ENCODE results near the gene FADS1.

FADS1 gene

DNA sequence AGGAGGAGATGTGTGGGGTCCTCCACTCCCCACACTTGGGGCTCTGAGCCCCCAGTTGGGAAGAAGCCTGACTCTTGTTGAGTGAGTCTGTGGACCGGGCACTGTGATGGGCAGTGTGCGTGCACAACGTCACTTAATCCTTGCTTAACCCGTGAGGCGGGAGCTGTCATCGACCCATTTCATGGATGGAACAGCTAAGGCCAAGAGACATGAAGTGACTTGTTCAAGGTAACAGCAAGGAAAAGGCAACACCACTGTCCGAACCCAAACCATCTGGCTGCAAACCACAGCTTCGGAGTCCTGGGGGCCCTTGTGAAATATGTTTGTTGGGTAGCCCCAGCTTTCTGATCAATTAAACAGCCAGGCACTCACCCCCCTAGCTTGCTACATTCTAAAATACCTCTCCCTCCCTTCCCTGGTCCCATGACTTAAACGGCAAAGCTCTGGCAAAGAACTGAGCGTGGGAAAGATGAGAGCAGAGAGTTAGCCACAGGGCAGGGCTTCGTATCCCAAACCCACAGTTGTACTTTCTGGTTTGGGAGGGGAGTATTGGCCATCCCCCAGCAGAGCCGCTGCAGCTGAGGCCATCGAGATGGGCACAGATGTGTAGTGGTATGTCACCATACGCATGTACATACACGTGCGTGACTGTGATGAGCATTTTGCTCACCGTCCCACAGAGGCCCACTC is 37.5 kb upstream of the FADS1 start:
- Histone ChIP-seq H3K27ac (ENCODE audit: low read length) (no peak overlapping the region), H3K36me3 (ENCODE audit: control insufficient read depth, low read depth, low read length) (peaks cover 88% of the 10 kb centered on the region), H3K27me3 (ENCODE audit: control insufficient read depth, insufficient read depth, low read length) (no peaks in the 10 kb centered on the region), H3K4me3 (ENCODE audit: low read length) (no peak overlapping the region), H3K9ac (ENCODE audit: low read length) (no peak overlapping the region), H3K4me1 (ENCODE audit: control insufficient read depth, low read depth, low read length) (no peaks in the 10 kb centered on the region), H3K9me3 (ENCODE audit: control insufficient read depth, low read depth, low read length) (no peaks in the 10 kb centered on the region)

DNA sequence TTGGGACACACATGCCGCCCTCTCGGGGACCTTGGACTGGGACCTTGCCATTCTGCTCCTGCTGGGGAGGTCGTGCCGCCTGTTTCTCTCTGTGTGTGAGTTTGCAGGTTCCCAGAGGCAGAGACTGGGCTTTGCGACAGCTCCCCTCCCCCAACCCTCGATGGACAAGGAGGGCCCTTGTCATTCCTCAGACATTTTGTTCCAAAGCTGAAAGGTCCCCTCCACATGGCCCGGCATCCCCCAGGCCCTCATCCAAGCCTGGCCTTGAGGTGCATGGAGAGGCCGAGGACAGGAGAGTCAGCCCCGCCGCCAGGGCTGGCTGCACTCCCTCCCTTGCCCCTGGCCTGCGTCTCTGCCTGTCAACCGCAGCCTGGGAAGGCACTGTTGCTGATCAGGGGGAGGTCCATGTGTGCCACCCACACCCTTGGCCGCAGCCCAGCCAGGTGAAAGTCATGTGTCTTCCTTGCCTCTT is 36.9 kb upstream of the FADS1 start:
- Histone ChIP-seq H3K36me3 (ENCODE audit: control insufficient read depth, low read depth, low read length) (peaks cover 88% of the 10 kb centered on the region), H3K9ac (ENCODE audit: low read length) (no peak overlapping the region), H3K27ac (ENCODE audit: low read length) (no peak overlapping the region)

DNA sequence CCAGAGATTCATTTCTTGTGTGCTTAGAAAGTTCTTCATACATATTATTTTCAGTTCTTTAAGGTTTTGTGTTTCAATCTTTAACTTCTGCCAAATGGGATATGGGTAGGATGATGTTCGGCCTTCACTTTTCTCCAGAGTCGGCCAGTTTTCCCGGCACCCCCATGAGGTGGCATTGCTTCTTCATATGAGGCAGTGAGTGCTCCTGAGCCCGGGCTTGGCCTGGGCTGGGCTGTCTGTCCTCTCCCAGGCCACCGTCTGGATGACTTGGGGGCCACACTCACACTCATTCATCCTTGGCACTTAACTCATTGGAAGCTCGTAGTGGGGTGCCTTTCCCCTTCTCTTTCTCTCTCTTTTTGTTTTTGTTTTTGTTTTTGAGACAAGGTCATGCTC is 35.1 kb upstream of the FADS1 start:
- H3K4me1 ChIP-seq (ENCODE audit: control insufficient read depth, low read depth, low read length): no peaks in the 10 kb centered on the region
- H3K9me3 ChIP-seq (ENCODE audit: control insufficient read depth, low read depth, low read length): no peaks in the 10 kb centered on the region
- no peak overlapping the region for H3K27ac ChIP-seq (ENCODE audit: low read length)
- H3K36me3 ChIP-seq (ENCODE audit: control insufficient read depth, low read depth, low read length): peaks cover 93% of the 10 kb centered on the region
- H3K4me3 ChIP-seq (ENCODE audit: low read length): no peak overlapping the region
- no peaks in the 10 kb centered on the region for H3K27me3 ChIP-seq (ENCODE audit: control insufficient read depth, insufficient read depth, low read length)
- H3K9ac ChIP-seq (ENCODE audit: low read length): no peak overlapping the region

More for the DNA sequence above, 36.9 kb upstream of the FADS1 start:
- Histone ChIP-seq H3K4me1 (ENCODE audit: control insufficient read depth, low read depth, low read length) (no peaks in the 10 kb centered on the region), H3K27me3 (ENCODE audit: control insufficient read depth, insufficient read depth, low read length) (no peaks in the 10 kb centered on the region), H3K9me3 (ENCODE audit: control insufficient read depth, low read depth, low read length) (no peaks in the 10 kb centered on the region), H3K4me3 (ENCODE audit: low read length) (no peak overlapping the region)

DNA sequence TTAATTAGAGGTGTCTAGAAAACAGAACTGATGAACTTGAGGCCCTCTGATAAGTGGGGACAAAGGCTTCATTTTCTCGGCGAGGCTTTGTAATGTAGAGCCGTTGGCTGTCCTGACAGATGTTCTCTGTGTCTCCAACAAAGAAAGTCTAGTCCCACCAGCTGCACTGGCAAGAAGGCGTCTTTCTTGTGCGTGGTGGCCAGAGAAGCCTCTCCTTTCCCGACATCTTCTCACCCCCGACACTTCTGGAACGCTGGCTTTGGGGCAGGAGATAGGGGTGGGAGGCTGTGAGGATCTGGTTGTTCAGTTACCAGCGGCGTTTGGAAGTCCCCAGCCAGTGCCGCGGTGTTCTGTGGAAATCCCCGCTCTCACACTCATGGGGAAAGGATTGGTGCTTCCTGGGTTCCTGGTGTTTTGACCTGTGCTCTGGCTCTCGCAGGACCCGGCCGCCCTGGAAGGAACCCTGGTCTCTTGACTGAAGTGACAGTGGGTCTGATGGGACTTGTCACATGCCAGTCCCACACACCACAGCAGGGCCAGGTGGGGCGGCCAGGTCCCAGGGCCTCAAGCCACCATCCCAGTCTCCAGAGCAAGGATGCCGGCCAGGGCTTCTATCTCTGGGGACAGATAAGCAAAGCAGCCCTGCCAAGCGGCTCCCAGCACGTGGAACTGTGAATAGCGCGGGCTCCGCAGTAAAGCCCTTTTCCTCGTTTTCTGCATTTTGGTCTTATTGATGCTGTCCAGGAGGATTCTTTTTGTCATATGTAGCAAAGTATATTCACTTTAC is 34.5 kb upstream of the FADS1 start:
- H3K27ac ChIP-seq (ENCODE audit: low read length): no peak overlapping the region
- H3K4me1 ChIP-seq (ENCODE audit: control insufficient read depth, low read depth, low read length): no peaks in the 10 kb centered on the region
- H3K9me3 ChIP-seq (ENCODE audit: control insufficient read depth, low read depth, low read length): no peaks in the 10 kb centered on the region
- peaks cover 93% of the 10 kb centered on the region for H3K36me3 ChIP-seq (ENCODE audit: control insufficient read depth, low read depth, low read length)
- no peak overlapping the region for H3K4me3 ChIP-seq (ENCODE audit: low read length)
- no peaks in the 10 kb centered on the region for H3K27me3 ChIP-seq (ENCODE audit: control insufficient read depth, insufficient read depth, low read length)
- no peak overlapping the region for H3K9ac ChIP-seq (ENCODE audit: low read length)

DNA sequence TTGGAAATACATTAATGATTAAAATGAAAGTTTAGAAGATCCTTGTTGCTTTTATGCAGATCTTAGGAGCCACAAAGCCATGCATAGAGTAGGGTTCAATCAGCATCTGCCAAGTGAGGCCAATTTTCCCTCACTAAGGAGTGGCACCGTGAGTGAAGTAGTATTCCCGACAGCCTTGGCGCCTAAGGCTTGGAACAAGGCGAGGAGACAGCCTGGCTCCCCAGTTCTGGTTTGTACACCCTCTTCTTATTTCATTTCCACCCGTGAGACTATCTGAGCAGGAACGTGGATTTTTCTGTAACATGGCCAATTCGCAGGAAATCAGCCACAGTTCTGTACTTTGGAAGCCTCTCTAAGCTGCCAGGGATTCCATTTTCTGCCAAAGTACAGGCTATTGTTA is 33.9 kb upstream of the FADS1 start:
- Histone ChIP-seq H3K27me3 (ENCODE audit: control insufficient read depth, insufficient read depth, low read length) (no peaks in the 10 kb centered on the region), H3K4me3 (ENCODE audit: low read length) (no peak overlapping the region), H3K9me3 (ENCODE audit: control insufficient read depth, low read depth, low read length) (no peaks in the 10 kb centered on the region), H3K4me1 (ENCODE audit: control insufficient read depth, low read depth, low read length) (no peaks in the 10 kb centered on the region), H3K9ac (ENCODE audit: low read length) (no peak overlapping the region), H3K36me3 (ENCODE audit: control insufficient read depth, low read depth, low read length) (peaks cover 91% of the 10 kb centered on the region), H3K27ac (ENCODE audit: low read length) (no peak overlapping the region)

DNA sequence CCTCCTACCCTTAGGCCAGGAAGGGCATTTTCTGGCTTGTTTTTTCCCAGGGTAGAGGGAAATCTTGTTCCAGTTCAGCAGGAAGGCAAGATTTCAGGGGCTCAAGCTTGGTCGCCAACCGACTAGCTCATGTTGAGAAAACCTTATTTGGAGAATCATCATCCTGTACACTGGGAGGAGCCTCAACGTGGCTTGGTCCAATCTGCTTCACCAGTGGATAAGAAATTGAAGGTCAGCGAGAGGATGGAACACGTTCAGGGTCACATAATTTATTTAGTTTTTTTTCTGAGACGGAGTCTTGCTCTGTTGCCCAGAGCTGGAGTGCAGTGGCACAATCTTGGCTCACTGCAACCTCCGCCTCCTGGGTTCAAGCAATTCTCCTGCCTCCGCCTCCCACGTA is 31.8 kb upstream of the FADS1 start:
- H3K9me3 ChIP-seq (ENCODE audit: control insufficient read depth, low read depth, low read length): no peaks in the 10 kb centered on the region
- H3K27me3 ChIP-seq (ENCODE audit: control insufficient read depth, insufficient read depth, low read length): no peaks in the 10 kb centered on the region
- H3K9ac ChIP-seq (ENCODE audit: low read length): no peak overlapping the region
- no peak overlapping the region for H3K27ac ChIP-seq (ENCODE audit: low read length)
- peaks cover 90% of the 10 kb centered on the region for H3K36me3 ChIP-seq (ENCODE audit: control insufficient read depth, low read depth, low read length)
- no peaks in the 10 kb centered on the region for H3K4me1 ChIP-seq (ENCODE audit: control insufficient read depth, low read depth, low read length)
- no peak overlapping the region for H3K4me3 ChIP-seq (ENCODE audit: low read length)

DNA sequence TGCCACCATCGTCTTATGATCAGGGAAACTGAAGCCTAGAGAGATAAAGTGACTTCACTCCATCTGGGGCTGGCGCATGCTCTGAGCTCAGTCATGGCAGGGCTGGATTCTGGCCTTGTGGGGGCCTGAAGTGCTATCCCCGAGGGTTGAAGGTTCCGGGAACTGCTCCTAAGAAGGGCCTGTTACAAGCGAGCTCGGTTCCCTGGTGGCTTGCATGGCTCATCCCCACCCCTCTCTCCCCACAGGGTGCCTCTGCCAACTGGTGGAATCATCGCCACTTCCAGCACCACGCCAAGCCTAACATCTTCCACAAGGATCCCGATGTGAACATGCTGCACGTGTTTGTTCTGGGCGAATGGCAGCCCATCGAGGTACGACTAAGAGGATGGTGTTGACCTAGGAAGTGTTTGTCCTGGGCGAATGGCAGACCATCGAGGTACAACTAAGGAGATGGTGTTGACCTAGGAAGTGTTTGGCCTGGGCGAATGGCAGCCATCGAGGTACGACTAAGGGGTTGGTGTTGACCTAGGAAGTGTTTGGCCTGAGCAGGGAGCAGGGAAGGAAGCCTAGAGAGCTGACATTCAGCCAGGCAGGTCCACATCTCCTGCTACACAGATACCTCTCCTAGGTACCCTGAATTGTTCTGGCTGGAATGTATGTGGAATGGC is 31.2 kb upstream of the FADS1 start:
- Histone ChIP-seq H3K9me3 (ENCODE audit: control insufficient read depth, low read depth, low read length) (no peaks in the 10 kb centered on the region), H3K27ac (ENCODE audit: low read length) (no peak overlapping the region), H3K27me3 (ENCODE audit: control insufficient read depth, insufficient read depth, low read length) (no peaks in the 10 kb centered on the region), H3K4me3 (ENCODE audit: low read length) (no peak overlapping the region), H3K36me3 (ENCODE audit: control insufficient read depth, low read depth, low read length) (peaks cover 91% of the 10 kb centered on the region), H3K9ac (ENCODE audit: low read length) (no peak overlapping the region), H3K4me1 (ENCODE audit: control insufficient read depth, low read depth, low read length) (no peaks in the 10 kb centered on the region)

DNA sequence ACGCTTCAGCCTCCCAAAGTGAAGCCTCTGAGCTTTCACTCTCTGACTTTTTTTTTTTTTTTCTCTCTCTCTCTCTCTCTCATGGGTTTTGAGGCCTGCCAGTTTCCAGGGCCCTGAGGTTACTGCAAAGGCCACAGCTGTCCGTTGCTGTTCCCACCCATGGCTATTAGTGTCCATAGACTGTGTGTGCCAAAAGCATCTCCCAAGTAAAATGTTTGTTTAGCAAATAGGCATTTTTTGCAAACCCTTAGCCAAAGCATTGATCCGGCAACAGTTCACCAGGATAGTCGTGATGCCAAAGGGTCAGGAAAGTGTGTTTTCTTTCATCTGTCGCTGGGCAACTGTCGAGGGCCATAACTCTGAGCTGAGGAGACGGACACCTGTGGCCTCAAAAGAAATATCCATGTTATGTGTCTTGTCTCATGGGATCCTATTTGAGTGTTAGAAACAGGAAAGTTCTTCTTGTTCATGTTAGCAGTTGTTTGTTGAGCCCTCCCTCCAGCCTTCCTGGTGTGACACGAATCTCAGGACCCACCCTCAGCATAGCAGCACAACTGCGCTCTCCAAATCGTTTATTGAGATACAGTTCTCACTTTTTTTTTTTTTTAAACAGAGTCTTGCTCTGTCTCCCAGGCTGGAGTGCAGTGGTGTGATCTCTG is 29.7 kb upstream of the FADS1 start:
- Histone ChIP-seq H3K9ac (ENCODE audit: low read length) (no peak overlapping the region), H3K27me3 (ENCODE audit: control insufficient read depth, insufficient read depth, low read length) (no peaks in the 10 kb centered on the region), H3K4me1 (ENCODE audit: control insufficient read depth, low read depth, low read length) (no peaks in the 10 kb centered on the region), H3K9me3 (ENCODE audit: control insufficient read depth, low read depth, low read length) (no peaks in the 10 kb centered on the region), H3K36me3 (ENCODE audit: control insufficient read depth, low read depth, low read length) (peaks cover 96% of the 10 kb centered on the region), H3K4me3 (ENCODE audit: low read length) (no peak overlapping the region), H3K27ac (ENCODE audit: low read length) (no peak overlapping the region)

DNA sequence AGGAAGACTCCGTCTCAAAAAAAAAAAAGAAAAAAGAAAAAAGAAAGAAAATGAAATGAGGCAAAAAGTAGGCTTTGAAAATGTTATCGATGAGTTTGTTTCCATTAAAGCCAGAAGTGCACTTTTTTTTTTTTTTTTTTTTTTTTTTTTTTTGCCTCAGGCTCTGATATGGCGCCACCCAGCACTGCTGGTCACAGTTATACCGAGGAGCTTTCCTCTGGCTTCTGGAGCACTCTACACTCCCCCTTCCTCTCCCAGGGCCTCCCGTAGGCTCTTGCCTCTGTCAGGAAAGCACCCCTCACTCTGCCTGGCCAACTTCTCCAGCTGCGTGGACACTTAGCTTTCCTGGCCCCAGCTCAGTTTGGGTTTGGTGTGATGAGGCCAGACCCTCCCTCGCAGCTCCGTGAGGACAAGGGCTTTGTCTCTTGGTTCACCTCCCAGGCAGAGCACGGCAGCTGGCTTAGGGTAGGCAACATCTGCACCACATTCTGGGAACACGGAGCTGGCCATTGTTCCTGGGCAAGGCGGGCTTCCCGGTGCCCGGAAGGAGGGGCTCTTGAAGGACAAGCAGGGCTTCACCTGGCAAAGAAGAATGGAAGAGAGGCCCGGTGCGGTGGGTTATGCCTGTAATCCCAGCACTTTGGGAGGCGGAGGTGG is 28.2 kb upstream of the FADS1 start:
- Histone ChIP-seq H3K4me1 (ENCODE audit: control insufficient read depth, low read depth, low read length) (no peaks in the 10 kb centered on the region), H3K36me3 (ENCODE audit: control insufficient read depth, low read depth, low read length) (peaks cover 96% of the 10 kb centered on the region), H3K27ac (ENCODE audit: low read length) (no peak overlapping the region), H3K9me3 (ENCODE audit: control insufficient read depth, low read depth, low read length) (no peaks in the 10 kb centered on the region), H3K27me3 (ENCODE audit: control insufficient read depth, insufficient read depth, low read length) (no peaks in the 10 kb centered on the region), H3K4me3 (ENCODE audit: low read length) (no peak overlapping the region), H3K9ac (ENCODE audit: low read length) (no peak overlapping the region)

DNA sequence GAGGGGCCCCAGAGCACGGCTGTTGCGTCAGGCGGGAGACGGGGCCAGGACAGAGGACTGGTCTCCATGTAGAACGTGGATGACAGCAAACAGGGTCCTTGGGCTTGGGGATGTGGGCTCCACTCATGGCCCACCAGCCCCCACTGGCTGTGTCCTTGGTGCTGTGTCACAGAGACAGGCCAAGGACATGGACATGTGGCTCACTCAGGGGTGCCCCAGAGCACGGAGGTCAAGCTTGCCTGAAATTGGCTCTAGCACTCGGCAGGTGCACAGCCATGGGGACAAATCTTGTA is 25.7 kb upstream of the FADS1 start:
- Histone ChIP-seq H3K9ac (ENCODE audit: low read length) (no peak overlapping the region), H3K27me3 (ENCODE audit: control insufficient read depth, insufficient read depth, low read length) (no peaks in the 10 kb centered on the region), H3K27ac (ENCODE audit: low read length) (no peak overlapping the region), H3K36me3 (ENCODE audit: control insufficient read depth, low read depth, low read length) (peaks cover 94% of the 10 kb centered on the region), H3K4me1 (ENCODE audit: control insufficient read depth, low read depth, low read length) (no peaks in the 10 kb centered on the region), H3K4me3 (ENCODE audit: low read length) (no peak overlapping the region), H3K9me3 (ENCODE audit: control insufficient read depth, low read depth, low read length) (no peaks in the 10 kb centered on the region)
